GM18498 (cell line): Measurements from ENCODE around the gene ANKRD44.
A peak's percentile ranks its signal among the peaks of the same experiment; 100 is the strongest.

Experiments
- ATAC-seq: cut with Tn5 transposase; IDR thresholded peaks from one replicate; pipeline ENCODE4 v1.9.1; 2021; ENCODE audit warnings: mild to moderate bottlenecking, moderate library complexity; ENCODE audit not compliant: unreplicated experiment

The ANKRD44 gene

DNA sequence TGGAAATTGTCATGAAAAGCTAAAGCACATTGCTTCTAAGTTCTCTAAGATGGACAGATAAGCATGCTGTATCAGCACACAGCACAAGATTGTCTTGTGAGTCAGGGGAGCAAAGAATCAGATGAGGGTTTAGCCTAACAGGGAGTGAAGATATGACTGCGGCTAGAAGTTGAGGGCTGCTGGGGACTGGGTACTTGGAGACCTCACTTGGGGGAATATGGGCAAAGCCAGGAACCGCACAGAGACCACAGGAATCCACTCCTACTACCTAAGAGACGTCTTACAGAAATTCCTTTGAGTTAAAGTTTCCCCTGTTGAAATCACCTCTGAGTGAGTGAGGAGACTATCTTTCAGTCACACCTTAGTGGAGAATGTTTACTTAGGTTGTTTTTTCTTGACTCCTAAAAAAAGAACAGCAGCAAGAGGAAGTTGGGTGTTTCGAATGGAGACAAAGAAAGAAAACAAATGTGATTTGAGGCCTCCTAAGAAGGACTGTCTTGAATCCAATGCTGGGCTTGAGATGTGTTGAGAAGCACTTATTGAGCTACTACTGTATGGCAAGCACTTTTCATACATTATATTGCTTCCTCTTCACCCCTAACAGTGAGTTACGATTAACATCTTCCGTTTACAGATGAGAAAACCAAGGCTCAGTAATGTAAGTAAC is 100.7 kb downstream of the ANKRD44 start:
- peak; percentile 33 for ATAC-seq

DNA sequence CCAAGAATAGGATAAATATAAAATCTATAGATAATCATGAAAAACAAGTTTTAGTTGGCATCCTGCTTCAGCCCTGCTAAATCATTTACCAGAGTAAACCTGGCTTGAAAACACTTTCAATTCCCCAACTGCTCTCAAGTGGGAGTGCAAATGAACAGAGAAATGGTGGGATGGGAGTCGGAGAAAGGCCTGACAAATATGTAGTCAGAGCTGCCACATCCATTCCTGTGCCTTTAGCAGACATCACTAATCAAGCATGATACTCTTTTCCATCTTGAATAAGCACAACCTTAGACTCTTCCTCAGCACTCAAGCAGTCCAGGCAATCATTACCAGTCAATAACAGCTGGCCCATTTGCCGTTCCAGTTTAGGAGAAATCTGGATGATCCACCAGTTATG is 101.3 kb downstream of the ANKRD44 start:
- ATAC-seq, result no peak

DNA sequence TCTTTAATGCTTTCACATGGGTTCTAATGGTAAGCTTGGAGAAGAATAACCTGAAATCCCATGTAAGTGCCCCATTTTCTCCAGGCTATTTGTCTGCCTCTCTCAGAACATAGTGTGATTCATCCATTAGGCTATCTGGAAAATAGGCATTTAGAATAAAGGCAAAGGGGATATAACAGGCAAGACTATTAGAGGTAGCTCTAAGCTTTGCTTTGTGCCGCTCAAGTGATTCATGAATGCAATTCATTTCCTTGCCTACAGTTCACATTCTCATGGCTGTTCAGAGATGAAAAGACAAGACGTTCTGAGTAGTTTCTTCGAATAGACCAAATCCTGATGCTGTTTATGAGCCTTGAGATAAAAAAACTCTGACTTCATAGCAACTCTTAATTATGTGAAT is 101.7 kb downstream of the ANKRD44 start:
- ATAC-seq, result no peak

DNA sequence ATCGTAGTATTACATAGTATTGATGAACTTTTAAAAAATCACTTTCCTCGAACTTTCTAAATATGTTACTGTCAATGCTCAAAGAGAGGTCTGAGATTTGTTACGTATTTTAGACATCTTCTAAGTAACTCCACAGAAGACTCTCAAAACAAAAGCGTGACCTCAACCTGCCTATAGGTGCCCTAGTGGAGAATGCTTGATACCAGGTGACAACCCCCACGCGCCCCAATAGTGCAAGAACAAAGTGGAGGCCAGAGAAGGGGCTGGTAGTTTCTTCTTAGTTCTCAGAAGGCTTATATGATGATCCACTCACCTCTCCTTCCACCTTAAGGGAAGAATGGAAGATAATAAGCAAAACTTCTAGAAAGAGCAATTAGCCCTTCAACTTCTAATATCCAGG is 102.6 kb downstream of the ANKRD44 start:
- no peak for ATAC-seq

DNA sequence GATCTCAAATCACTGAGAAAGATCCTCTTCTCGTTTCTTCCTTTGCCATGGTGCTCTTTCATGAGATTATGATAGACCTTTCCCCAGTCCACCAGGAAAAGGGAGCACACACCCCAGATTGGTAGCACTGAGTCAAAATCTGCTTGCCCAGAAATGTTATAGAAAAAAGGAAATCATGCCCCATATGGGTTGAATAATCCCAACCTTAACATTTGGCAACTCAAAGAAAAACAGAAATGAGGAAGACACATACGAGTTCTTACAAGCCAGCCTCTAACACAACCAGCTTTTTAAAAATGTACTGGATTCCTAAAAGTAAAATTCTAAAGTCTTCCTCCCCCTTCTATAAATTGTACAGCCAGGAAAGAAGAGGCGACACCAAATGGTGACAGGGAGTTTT is 103.0 kb downstream of the ANKRD44 start:
- no peak for ATAC-seq

DNA sequence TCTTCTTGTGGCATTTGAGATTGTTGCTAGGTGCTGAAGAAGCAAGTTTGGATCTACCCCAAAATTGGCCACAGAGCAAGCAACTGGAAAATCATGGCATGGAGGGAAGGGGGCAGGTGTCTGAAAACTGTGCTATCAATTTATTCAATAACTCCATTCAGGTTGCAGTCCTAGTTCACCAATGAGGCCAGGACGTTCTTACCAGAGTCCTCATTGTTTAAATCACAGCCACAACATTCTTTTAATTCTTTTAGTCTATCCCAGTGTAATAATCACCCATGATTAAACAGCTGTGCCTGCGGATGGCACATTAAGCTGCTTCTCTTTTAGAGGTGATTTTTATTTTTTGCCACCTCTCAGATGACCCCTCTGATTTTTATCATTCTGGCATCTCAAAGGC is 103.5 kb downstream of the ANKRD44 start:
- ATAC-seq, result no peak

DNA sequence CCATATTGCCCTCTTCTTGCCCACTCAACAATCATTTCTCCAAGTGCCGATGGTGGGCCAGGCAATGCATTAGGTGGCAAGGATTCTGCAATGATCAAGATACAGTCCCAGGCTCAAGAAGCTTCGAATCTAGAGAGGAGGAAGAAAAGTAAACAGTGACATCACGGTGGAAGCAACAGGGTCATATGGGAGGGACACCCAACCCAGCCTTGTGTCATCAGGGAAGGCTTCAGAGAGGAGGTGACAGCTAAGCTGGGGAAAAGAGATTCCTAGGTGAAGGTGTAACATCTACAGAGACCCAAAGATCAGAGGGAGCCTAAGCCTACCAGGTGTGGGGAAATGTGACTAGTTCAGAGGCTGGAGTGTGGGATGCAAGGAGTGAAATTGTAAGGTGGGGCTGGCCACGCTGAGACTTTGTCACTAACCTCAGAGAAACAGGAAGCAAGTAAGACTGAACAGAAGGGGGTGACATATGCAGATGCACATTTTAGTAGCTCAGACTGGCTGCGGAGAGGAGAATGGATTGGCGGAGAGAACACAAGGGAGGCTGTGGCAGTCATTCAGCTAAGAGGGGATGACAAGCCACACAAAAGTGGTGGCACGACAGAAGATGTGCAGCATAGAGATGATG is 104.9 kb downstream of the ANKRD44 start:
- peak; percentile 69 for ATAC-seq

DNA sequence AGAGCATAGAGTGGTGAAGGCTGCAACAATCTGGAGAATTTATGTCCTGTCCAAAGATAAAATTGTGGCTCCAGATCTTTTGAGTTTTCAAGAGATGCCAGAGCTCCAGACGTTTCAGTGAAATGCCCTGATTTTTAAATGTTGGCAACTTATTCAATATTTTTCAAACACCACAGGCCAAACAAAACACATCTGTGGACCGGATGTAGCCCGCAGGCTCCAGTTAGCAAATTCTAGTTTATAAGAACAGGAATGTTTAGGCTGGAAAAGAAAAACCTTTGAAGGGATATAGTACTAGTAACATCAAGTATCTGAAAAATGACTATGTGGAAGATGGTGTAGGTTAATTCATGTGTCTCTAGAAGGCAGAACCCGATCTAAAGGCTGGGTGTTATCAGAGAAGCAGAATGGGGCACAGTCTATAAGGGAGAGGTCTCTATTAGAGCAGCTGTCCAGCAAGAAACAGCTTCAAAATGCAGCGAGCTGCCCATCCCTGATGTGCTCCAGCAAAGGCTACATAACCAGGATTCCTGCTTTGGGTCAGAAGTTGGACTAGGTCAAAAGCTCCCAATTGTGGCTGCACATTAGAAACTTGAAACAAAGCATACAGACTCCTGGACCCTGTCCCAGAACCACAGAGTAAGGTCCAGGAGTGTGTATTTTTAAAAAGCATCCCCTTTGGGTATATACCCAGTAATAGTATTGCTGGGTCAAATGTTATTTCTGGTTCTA is 105.9 kb downstream of the ANKRD44 start:
- no peak for ATAC-seq

DNA sequence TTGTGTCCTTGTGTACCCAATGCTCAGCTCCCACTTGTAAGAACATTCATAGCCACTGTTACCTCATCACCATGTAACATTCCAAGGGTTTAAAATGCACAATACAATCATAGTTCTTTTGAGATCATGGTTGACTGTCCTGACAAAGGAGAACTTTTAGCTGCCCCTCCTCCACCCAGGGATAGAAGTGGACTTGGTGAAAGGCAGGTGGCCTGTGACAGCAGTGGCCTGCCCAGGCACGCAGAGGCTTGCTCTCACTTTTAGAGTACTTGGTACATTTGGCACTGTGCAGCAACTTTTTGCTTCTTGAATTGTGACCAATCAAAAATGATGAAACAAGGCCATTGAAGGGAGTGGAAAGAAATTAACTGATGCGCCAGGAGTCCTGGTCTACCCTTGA is 108.7 kb downstream of the ANKRD44 start:
- no peak for ATAC-seq

DNA sequence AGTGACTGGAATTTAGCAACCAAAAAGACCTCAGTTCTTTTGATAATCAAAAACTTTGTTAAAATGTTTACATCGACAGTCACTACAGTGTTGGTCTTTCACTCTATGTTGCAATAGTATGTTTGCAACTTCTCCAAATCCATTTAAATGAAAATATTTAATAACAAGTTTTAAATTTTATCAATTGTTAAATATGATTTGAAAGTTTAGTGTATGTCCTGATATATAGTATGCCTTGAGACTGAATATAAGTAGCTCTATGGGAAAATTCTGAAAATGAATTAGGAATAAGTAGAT is 109.9 kb downstream of the ANKRD44 start:
- ATAC-seq, result no peak

DNA sequence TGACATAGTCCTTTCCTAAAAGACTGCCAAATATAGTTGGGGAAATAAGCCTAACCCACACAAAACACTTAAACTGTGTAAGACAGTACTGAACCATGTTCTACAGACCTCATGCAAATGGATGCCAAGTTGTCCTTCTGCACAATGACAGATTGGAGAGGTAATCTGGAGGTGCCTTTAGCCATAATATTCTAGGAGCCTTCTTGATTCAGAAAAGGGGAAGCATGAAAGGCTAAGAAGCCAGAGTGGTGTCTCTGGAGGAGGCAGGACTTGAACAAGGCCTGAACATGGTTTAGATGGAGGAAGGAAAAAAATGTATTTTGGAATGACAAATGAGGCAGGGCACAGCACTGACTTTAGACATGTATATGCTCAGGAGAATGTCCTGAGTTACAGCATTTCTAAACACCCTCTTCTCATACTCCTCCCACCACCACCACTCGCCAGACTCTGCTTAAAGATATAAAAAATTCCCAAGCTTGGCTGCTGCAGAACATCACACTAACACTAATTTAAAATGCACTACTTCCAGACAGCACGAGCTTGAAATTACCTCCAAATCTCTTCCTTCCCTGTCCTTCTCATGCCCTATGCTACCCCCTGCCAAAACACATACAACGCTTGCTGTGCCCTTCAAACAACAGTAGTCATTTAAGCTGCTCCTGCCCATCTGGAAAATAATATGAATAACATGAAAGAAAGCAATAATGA is 110.4 kb downstream of the ANKRD44 start:
- ATAC-seq, result no peak

DNA sequence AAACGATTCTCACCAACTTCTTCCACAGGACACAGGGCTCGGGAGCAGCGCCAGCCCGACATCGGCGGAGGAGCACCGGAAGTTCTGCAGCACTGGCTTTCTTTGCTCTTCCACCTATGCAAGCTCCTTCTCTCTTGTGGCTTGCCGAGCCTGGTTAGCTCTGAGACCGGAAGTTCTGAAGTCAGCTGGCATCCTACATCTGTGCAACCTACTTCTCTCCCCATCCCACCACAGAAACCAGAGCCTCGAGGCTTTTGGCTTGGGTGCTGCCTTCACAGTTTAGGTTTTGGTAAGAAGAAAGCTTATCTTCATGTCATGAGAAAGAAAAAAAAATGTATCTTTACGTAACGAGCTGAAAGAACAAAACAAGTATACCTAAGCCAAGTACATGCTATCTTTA is 111.7 kb downstream of the ANKRD44 start:
- ATAC-seq, result peak; percentile 97

DNA sequence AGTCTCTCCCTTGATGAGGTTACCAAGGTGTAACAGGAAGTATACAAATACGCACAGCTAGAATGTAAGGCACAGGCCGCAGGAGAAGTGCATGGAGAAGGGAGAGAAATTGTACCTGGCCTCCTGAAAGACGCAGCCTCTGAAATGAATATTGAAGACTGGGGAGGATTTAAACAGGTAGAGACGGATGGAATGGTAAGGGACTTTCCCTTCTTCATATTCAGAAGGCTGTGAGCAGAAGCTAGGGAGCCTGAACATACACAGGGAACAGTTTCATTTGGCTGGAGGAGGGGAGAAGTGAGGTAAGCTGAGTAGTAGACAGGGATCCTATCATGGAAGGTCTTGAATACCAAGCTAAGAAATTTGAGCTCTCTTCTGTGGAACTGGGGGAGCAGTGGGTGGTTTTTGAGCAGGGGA is 112.7 kb downstream of the ANKRD44 start:
- no peak for ATAC-seq

DNA sequence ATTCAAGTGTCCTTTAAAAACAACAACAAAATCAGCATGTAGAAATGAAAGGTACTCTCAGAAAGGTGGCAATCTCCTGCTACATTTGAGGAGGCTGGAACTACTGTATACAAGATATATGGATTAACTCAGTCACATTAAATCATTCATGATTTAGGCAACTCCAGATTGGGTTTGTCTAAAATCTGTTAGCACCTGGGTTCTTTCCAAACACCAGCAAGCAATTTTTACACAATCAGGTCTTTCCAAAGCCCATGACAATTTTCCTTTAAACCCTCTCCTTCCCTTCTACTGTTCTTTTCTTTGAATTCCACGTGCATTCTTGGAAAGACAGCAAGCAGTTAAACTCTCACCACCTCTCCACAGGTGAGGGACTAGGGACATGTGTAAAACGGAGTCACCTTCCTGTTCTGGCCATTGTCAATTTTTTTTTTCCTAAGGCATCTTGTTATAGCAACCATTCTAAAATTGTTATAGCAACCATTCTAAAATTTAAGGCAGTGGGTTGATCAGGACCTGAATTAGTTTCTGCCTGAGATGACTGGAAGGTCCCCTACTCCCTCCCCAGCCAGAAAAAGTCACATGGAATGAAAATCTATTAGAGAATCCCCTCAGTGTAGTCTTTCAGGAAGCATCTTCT is 113.9 kb downstream of the ANKRD44 start:
- ATAC-seq, result no peak

DNA sequence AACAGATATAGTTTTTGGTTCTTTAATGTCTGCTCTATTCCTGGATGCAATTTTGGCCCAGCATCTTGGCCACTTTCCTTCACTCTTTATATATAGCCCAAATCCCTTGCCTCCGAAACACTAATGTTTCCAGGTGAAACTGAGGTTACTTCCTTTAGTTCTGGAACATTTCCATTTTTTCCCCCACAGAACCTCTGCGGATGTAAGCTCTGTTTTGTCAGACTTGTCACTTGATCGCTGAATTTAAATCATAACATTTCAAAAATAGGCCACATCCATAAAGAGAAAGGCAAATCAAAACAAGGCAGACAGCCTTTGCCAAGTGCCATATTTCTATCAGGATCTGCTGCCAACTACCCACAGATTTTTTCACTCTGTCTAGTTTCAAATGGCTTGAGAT is 115.1 kb downstream of the ANKRD44 start:
- no peak for ATAC-seq

DNA sequence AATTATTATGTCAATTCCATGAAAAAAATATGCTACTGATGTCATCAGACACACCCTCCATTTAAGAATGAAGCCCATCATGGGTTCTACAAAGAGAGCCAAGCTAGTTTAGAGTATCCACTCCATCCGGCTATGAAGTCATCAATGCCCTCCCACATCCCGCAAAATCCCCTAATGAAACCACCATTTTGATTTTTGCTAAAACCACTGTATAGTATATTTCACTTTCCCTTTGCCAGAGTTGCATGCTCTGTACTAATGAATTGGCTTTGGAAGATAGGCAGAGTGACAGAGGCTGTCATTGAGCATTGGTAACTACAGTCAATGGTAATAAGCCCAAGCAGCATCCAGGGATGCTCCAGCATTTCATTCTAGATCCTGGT is 118.6 kb downstream of the ANKRD44 start:
- peak; percentile 67 for ATAC-seq

DNA sequence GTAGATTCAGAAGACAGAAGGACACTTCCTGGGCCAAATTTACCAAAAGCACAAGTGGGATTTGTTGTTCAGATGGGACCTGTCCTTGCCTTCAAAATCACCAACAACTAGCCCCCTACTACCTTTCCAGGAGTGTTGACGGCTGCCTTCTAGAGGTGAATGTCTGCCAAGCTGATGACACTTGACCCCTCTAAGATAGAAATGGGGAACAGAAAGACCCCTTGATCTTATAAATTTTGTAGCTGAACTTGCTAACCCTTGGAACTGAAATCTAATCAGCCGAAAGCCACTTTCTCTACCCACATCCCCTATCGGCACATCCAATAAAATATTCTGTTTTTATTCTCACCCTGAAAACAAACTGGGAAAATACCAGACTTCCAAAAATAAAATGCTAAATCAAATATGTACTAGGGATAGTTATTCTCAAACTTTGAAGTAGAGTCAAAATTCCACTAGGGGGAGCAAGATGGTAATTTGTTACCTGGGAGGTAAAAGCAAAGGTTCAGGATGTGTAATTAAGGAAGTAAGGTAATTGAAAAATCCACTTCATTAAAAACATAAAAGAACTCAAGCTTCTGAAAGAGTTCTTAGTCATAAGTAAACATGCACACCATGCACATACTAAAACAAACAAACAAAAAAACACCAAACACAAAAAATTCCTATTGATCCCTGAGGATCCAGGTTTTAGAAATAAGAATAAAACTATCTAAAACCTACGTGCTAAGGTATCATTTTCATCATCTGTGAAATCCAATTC is 119.2 kb downstream of the ANKRD44 start:
- ATAC-seq, result peak; percentile 50

DNA sequence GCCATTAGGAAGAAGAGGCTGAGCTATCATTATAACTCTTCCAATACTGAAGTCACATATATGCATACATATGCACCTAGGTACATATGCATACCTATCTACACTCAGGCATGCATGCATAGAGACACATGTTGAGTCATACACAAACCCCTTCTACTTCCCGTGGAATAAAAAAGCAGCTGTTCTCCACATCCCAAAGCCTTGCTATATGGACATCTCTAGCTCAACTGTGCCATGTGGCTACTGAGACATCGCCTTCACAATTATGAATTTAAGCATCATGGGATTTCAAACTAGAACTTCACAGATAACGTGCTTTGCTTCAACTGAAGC is 120.5 kb downstream of the ANKRD44 start:
- ATAC-seq, result no peak

DNA sequence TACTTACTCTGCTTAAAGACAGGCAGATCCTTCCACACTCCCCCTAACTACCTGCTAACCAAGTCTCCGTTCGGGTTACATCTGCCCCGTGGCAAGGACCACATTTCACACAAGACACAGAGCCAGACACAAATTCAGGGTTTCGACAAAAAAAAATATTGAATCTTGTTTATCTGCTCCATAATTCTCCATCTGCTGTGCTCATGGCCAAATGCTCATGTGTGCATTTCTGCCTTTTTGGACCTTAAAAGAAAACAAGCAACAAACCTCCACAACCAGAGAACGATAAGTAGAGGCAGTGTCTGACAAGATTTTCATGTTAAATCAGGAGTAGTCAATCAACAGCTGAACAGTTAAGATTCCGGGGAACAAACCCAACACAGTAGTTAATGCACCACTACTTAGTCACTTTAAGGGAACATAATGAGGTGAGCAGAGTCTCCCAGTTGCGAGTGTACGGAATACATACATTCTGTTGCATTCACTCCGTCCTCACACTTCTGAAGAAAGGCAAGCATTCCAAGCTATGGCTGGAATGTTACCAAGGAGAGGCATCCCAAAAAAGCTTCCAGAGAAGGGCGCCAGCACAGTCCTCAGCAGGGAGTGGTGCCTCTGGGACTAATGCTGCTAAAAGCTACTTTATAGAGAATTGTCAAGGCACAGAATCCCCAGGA is 121.0 kb downstream of the ANKRD44 start:
- ATAC-seq, result no peak

DNA sequence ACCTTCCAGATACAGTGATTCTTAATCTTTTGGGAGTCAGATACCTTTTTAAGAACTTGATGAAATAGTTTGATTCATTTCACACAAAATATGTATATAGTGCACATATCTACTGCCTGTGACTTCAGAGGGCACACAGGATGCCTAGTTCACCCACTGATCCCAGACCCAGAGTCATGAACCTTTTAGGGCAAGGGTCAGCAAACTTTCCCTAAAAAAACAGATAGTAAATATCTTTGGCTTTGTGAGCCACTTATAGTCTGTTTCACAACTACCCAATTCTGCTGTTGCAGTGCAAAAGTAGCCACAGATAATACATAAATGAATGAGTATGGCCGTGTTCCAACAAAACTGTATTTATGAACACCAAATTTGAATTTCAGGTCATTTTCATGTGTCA is 124.9 kb downstream of the ANKRD44 start:
- no peak for ATAC-seq
